ENCODE results near the gene MAPKAP1. TPM values are rescaled to one million over a fixed set of nuclear protein-coding genes. Genes with fewer than 3 reads are reported as not detected.

The MAPKAP1 gene
- polyA plus RNA-seq, 3 donors = 39.9 to 57.5 (median 44.1) TPM

GRCh38 chr9:125536167-125536772 is 170.7 kb downstream of the MAPKAP1 start:
- no peaks in the 10 kb centered on the region for H3K9me3 Mint-ChIP-seq
- no peak overlapping the region for H3K4me2 ChIP-seq (replicated peaks; ENCODE audit: extremely low read depth, low read length, poor library complexity, severe bottlenecking)
- H3K4me3 Mint-ChIP-seq = no peak overlapping the region
- no peaks in the 10 kb centered on the region for H3K27me3 Mint-ChIP-seq (ENCODE audit: low read depth in 3 of 3)
- no peaks in the 10 kb centered on the region for H3K9me3 ChIP-seq (replicated peaks in 1 of 2; ENCODE audit: control insufficient read depth in 1 of 2, insufficient read depth in 1 of 2, low read length in 2 of 2)
- intact Hi-C loops (cut with micrococcal nuclease) = no loop called here
- no peak overlapping the region for H2AFZ ChIP-seq (ENCODE audit: insufficient read depth, low read depth, low read length, poor library complexity, severe bottlenecking)
- no peak for DNase-seq
- H3K4me3 ChIP-seq (replicated peaks in 1 of 3; ENCODE audit: low read depth in 2 of 3, low read length in 3 of 3) = no peak overlapping the region
- 100% methylated on average over 1 of the region's 3 CpGs for WGBS (ENCODE audit: insufficient coverage)
- TF ChIP-seq CTCF (IDR thresholded peaks at IDR 0.05) = no peak
- H3K4me1 ChIP-seq (ENCODE audit: control insufficient read depth in 1 of 2, insufficient read depth in 2 of 2, low read length in 2 of 2) = no peaks in the 10 kb centered on the region
- no peak overlapping the region for H3K9ac ChIP-seq (ENCODE audit: insufficient read depth, low read length, poor library complexity, severe bottlenecking)
- peaks cover 12 to 69% of the 10 kb centered on the region in 2 donors for H3K36me3 ChIP-seq (replicated peaks in 1 of 2; ENCODE audit: control insufficient read depth in 1 of 2, insufficient read depth in 2 of 2, low read length in 2 of 2)
- H3K4me1 Mint-ChIP-seq = no peaks in the 10 kb centered on the region
- H3K27ac ChIP-seq (ENCODE audit: low read depth in 1 of 2, low read length in 2 of 2) = no peak overlapping the region
- H3K27me3 ChIP-seq (ENCODE audit: control insufficient read depth in 2 of 2, insufficient read depth in 2 of 2, low read length in 2 of 2) = no peaks in the 10 kb centered on the region
- H3K79me2 ChIP-seq (ENCODE audit: insufficient read depth, low read length) = no peaks in the 10 kb centered on the region
- no peaks in the 10 kb centered on the region for H4K20me1 ChIP-seq (ENCODE audit: insufficient read depth, low read length)
- H3K27ac Mint-ChIP-seq = no peak overlapping the region
- peaks cover 24 to 30% of the 10 kb centered on the region in 2 donors for H3K36me3 Mint-ChIP-seq

GRCh38 chr9:125534971-125535701 is 171.9 kb downstream of the MAPKAP1 start:
- peaks cover 8% of the 10 kb centered on the region for H3K4me1 Mint-ChIP-seq
- H3K9me3 ChIP-seq (replicated peaks in 1 of 2; ENCODE audit: control insufficient read depth in 1 of 2, insufficient read depth in 1 of 2, low read length in 2 of 2) = no peaks in the 10 kb centered on the region
- intact Hi-C loops (cut with micrococcal nuclease) = no loop called here
- peaks cover 7 to 57% of the 10 kb centered on the region in 2 donors for H3K36me3 ChIP-seq (replicated peaks in 1 of 2; ENCODE audit: control insufficient read depth in 1 of 2, insufficient read depth in 2 of 2, low read length in 2 of 2)
- no peak overlapping the region for H3K9ac ChIP-seq (ENCODE audit: insufficient read depth, low read length, poor library complexity, severe bottlenecking)
- no peak for DNase-seq
- 75% methylated on average over 2 of the region's 4 CpGs for WGBS (ENCODE audit: insufficient coverage)
- TF ChIP-seq CTCF (IDR thresholded peaks at IDR 0.05) = no peak
- no peaks in the 10 kb centered on the region for H3K27me3 ChIP-seq (ENCODE audit: control insufficient read depth in 2 of 2, insufficient read depth in 2 of 2, low read length in 2 of 2)
- peaks cover 15 to 23% of the 10 kb centered on the region in 2 donors for H3K36me3 Mint-ChIP-seq
- H3K9me3 Mint-ChIP-seq = no peaks in the 10 kb centered on the region
- no peak overlapping the region for H2AFZ ChIP-seq (ENCODE audit: insufficient read depth, low read depth, low read length, poor library complexity, severe bottlenecking)
- H3K27ac Mint-ChIP-seq = no peak overlapping the region
- no peak overlapping the region for H3K4me2 ChIP-seq (replicated peaks; ENCODE audit: extremely low read depth, low read length, poor library complexity, severe bottlenecking)
- no peaks in the 10 kb centered on the region for H3K79me2 ChIP-seq (ENCODE audit: insufficient read depth, low read length)
- no peak overlapping the region for H3K27ac ChIP-seq (ENCODE audit: low read depth in 1 of 2, low read length in 2 of 2)
- no peaks in the 10 kb centered on the region for H4K20me1 ChIP-seq (ENCODE audit: insufficient read depth, low read length)
- H3K27me3 Mint-ChIP-seq (ENCODE audit: low read depth in 3 of 3) = no peaks in the 10 kb centered on the region
- H3K4me1 ChIP-seq (ENCODE audit: control insufficient read depth in 1 of 2, insufficient read depth in 2 of 2, low read length in 2 of 2) = peaks cover 3 to 6% of the 10 kb centered on the region in 2 donors
- no peak overlapping the region for H3K4me3 Mint-ChIP-seq
- no peak overlapping the region for H3K4me3 ChIP-seq (replicated peaks in 1 of 3; ENCODE audit: low read depth in 2 of 3, low read length in 3 of 3)
